ENCODE results near the gene CBFA2T2.
A peak's percentile ranks its signal among the peaks of the same experiment; 100 is the strongest.

The CBFA2T2 gene

GRCh38 chr20:33656010-33656782 is 166.3 kb downstream of the CBFA2T2 start:
- H3K4me3 ChIP-seq: no peak overlapping the region
- no peaks in the 10 kb centered on the region for H3K27me3 ChIP-seq
- peaks cover 4 to 34% (median 18%) of the 10 kb centered on the region in 11 experiments; a peak in 13 of 22 replicates for H3K36me3 ChIP-seq
- no peak overlapping the region for H3K4me2 ChIP-seq
- TF ChIP-seq Cebpa-rat (IDR thresholded peaks at IDR 0.05): no peak
- H3K9ac ChIP-seq: no peak overlapping the region; a peak in 1 of 22 replicates
- H3K9me3 ChIP-seq (replicated peaks in 1 of 11): no peaks in the 10 kb centered on the region
- H3K4me1 ChIP-seq: peaks cover 6 to 17% (median 13%) of the 10 kb centered on the region in 10 experiments; a peak in 18 of 20 replicates
- peaks cover 0 to 45% (median 0%) of the 10 kb centered on the region in 11 experiments; a peak in 4 of 22 replicates for H4K20me1 ChIP-seq
- H3K27ac ChIP-seq: no peak overlapping the region

- Histone ChIP-seq H3K4me2 (no peak overlapping the region), H3K4me3 (no peak overlapping the region), H3K27ac (no peak overlapping the region), H4K20me1 (peaks cover 0 to 39% (median 0%) of the 10 kb centered on the region in 11 experiments; a peak in 6 of 22 replicates), H3K36me3 (peaks cover 4 to 34% (median 18%) of the 10 kb centered on the region in 11 experiments; a peak in 13 of 22 replicates), H3K9ac (no peak overlapping the region), H3K9me3 (replicated peaks in 1 of 11) (no peaks in the 10 kb centered on the region), H3K27me3 (no peaks in the 10 kb centered on the region), H3K4me1 (peaks cover 6 to 20% (median 13%) of the 10 kb centered on the region in 10 experiments; a peak in 18 of 20 replicates)
- no peak for TF ChIP-seq Cebpa-rat (IDR thresholded peaks at IDR 0.05)
Observed at GRCh38 chr20:33656783-33657703, 167.1 kb downstream of the CBFA2T2 start.

- no peak overlapping the region for H3K27ac ChIP-seq
- H3K4me2 ChIP-seq: no peak overlapping the region
- H3K4me1 ChIP-seq: peaks cover 10 to 23% (median 16%) of the 10 kb centered on the region in 10 experiments
- no peaks in the 10 kb centered on the region for H3K27me3 ChIP-seq
- TF ChIP-seq Cebpa-rat (IDR thresholded peaks at IDR 0.05): no peak
- H3K9me3 ChIP-seq (replicated peaks in 1 of 11): no peaks in the 10 kb centered on the region
- no peak overlapping the region for H3K4me3 ChIP-seq
- peaks cover 4 to 34% (median 18%) of the 10 kb centered on the region in 11 experiments; a peak in 13 of 22 replicates for H3K36me3 ChIP-seq
- H4K20me1 ChIP-seq: peaks cover 0 to 39% (median 0%) of the 10 kb centered on the region in 11 experiments; a peak in 6 of 22 replicates
- no peak overlapping the region for H3K9ac ChIP-seq
Observed at GRCh38 chr20:33657704-33658095, 167.8 kb downstream of the CBFA2T2 start.

GRCh38 chr20:33658510-33658909 is 168.6 kb downstream of the CBFA2T2 start:
- peaks cover 0 to 33% (median 0%) of the 10 kb centered on the region in 11 experiments; a peak in 6 of 22 replicates for H4K20me1 ChIP-seq
- H3K4me3 ChIP-seq: no peak overlapping the region
- H3K27ac ChIP-seq: no peak overlapping the region
- peaks cover 4 to 34% (median 18%) of the 10 kb centered on the region in 11 experiments; a peak in 13 of 22 replicates for H3K36me3 ChIP-seq
- TF ChIP-seq Cebpa-rat (IDR thresholded peaks at IDR 0.05): no peak
- no peak overlapping the region for H3K9ac ChIP-seq
- no peak overlapping the region for H3K4me2 ChIP-seq
- no peaks in the 10 kb centered on the region for H3K9me3 ChIP-seq (replicated peaks in 1 of 11)
- H3K4me1 ChIP-seq: peaks cover 11 to 30% (median 23%) of the 10 kb centered on the region in 10 experiments
- H3K27me3 ChIP-seq: no peaks in the 10 kb centered on the region

- Histone ChIP-seq H3K36me3 (peaks cover 4 to 34% (median 18%) of the 10 kb centered on the region in 11 experiments; a peak in 13 of 22 replicates), H3K4me3 (no peak overlapping the region), H4K20me1 (peaks cover 0 to 29% (median 0%) of the 10 kb centered on the region in 11 experiments; a peak in 6 of 22 replicates), H3K4me2 (no peak overlapping the region), H3K4me1 (peaks cover 10 to 33% (median 26%) of the 10 kb centered on the region in 10 experiments), H3K9me3 (replicated peaks in 1 of 11) (no peaks in the 10 kb centered on the region), H3K27me3 (no peaks in the 10 kb centered on the region), H3K9ac (no peak overlapping the region), H3K27ac (no peak overlapping the region)
- no peak for TF ChIP-seq Cebpa-rat (IDR thresholded peaks at IDR 0.05)
Observed at GRCh38 chr20:33658929-33659328, 169.0 kb downstream of the CBFA2T2 start.

GRCh38 chr20:33659341-33660034 is 169.6 kb downstream of the CBFA2T2 start:
- Histone ChIP-seq H3K9me3 (replicated peaks in 1 of 11) (no peaks in the 10 kb centered on the region), H3K4me2 (peak overlapping the region in 5 of 11 experiments; percentile 22 to 39 (median 25); a peak in 5 of 22 replicates), H3K27me3 (no peaks in the 10 kb centered on the region), H3K4me3 (no peak overlapping the region), H4K20me1 (peaks cover 0 to 26% (median 0%) of the 10 kb centered on the region in 11 experiments; a peak in 5 of 22 replicates), H3K9ac (peak overlapping the region in 2 of 11 experiments; percentile 27 to 39; a peak in 2 of 22 replicates), H3K4me1 (peaks cover 15 to 39% (median 31%) of the 10 kb centered on the region in 10 experiments), H3K36me3 (peaks cover 4 to 34% (median 18%) of the 10 kb centered on the region in 11 experiments; a peak in 13 of 22 replicates), H3K27ac (no peak overlapping the region; a peak in 2 of 22 replicates)
- no peak for TF ChIP-seq Cebpa-rat (IDR thresholded peaks at IDR 0.05)

- peaks cover 0 to 26% (median 0%) of the 10 kb centered on the region in 11 experiments; a peak in 5 of 22 replicates for H4K20me1 ChIP-seq
- no peaks in the 10 kb centered on the region for H3K27me3 ChIP-seq
- peak overlapping the region in 9 of 11 experiments; percentile 16 to 39 (median 25); a peak in 12 of 22 replicates for H3K4me2 ChIP-seq
- peaks cover 22 to 45% (median 38%) of the 10 kb centered on the region in 10 experiments for H3K4me1 ChIP-seq
- no peaks in the 10 kb centered on the region for H3K9me3 ChIP-seq (replicated peaks in 1 of 11)
- peaks cover 4 to 34% (median 18%) of the 10 kb centered on the region in 11 experiments; a peak in 13 of 22 replicates for H3K36me3 ChIP-seq
- H3K9ac ChIP-seq: peak overlapping the region in 3 of 11 experiments; percentile 27 to 39 (median 31); a peak in 3 of 22 replicates
- H3K4me3 ChIP-seq: no peak overlapping the region
- no peak for TF ChIP-seq Cebpa-rat (IDR thresholded peaks at IDR 0.05)
- no peak overlapping the region; a peak in 2 of 22 replicates for H3K27ac ChIP-seq
Observed at GRCh38 chr20:33660035-33660684, 170.3 kb downstream of the CBFA2T2 start.

Measured in BLaER1 treated with 17β-estradiol and CSF1 and Interleukin-3, amounts not matched to agents 10 nM and 100 nM (cell line).